Cardiac septum (tissue), 1 donor: ENCODE results near the gene NFATC2. TPM values are rescaled to one million over a fixed set of nuclear protein-coding genes. Genes with fewer than 3 reads are reported as not detected.

ENCODE experiments used
- DNase-seq: peaks from one replicate; pipeline ENCODE4 v3.0.0-alpha.2; 2020; ENCODE audit warnings: low spot score
- intact Hi-C: fragments of 100-400 bp; cut with DNase I; formaldehyde crosslinking; loops from one replicate; pipeline ENCODE4 v1.14.0; 2022
- total RNA-seq: library from RNA; stranded (reverse); fragmentation: NEBNext Ultra II Directional; extraction: Animal tissue kit (Norgen Biotek cat#: 25700); gene quantifications from one replicate; pipeline ENCODE4 v1.2.1, GENCODE V29; 2021
- donor health status: DM: no; HTN: no; CAD: no.

Gene NFATC2
- total RNA-seq, 1 donor from 2014 or later = 4.3 TPM

DNA sequence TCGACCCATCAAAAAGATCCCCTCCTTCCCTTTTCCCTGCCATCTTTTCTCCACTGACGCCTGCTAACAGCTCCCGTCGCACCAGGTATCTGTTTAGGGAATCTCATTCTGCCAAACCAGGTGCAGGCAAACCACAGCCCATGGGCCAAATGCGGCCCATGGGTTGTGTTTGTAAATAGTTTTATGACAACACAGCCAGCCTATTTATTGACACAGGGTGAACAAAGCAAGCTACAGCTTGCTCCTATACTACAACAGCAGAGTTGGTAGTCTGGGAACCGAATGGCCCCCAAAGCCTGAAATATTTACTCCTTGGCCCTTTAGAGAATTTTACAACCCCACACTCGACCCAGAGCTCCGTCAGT is 16.4 kb downstream of the NFATC2 start:
- DNase-seq = no peak
- intact Hi-C loops = no loop called here

DNA sequence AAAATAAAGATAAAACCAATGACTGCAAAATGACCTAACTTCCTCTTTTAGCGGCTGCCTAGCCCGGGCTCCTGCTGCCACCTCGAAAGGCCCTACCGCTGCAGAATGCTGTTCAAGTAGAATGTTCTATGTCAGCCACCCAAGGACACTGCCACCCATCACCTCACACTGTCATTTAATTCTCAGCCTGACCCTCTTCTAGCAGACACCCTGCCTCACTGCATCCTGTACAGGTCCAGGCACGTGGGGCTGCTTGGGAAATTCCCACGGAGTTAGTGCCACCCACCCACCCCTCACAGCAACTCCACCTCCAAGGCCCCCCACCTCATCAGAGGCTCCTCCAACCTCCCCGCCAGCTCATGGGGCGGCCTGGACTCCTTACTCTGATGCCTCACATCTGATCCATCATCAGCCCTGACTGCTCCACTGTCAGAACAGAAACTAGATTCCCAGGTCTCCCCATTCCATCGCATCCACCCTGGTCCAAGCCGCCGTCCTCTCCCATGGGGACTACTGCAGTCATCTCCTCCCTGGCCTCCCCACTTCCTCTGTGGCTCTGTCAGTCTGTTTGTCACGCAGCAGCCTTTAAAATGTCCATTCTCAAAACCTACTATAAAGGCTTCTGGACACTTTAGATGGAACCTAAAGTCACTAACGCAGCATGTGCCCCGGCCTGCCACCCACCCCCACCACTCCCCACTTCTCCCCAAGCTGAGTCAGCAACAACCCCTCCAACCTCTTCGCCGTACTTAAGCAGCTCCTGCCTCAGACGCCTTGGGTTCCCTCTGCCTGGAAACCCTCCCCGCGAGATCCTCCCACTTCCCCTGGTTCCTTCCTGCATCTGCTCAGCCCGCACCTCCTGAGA is 17.0 kb downstream of the NFATC2 start:
- intact Hi-C loops = no loop called here
- DNase-seq = no peak

DNA sequence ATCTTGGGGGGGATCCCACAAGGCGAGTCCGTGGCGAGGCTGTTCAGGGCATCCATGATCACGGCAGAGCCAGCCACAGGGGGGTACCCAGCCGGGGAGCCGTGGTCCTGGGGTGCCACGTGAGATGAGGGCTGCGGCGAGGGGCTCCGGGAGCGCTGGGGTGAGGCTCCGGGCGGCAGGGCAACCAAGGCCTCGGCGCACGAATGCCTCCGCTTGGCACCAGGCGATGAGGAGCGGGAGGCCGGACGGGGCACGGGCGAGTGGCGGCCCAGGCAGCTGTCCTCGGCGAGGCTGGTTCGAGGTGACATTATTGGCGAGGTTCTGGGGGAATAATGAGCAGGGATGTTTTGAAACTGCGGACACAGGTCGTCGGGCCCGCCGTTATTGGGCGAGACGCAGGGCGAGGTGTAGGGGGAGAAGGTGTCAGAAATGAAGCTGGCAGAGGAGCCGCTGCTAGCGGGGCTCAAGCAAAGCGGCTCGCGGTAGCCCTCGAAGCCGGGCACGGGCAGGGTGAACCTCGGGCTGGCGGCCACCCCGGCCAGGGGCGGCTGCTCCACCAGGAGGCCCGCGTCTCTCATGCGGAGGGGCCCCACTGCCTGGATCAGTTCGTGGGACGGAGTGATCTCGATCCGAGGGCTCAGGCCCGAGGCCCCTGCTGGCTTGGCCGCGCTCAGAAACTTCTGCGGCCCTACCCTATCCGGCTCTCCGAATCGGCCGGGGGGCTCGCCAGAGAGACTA is 19.1 kb downstream of the NFATC2 start:
- intact Hi-C loops = no loop called here
- no peak for DNase-seq

DNA sequence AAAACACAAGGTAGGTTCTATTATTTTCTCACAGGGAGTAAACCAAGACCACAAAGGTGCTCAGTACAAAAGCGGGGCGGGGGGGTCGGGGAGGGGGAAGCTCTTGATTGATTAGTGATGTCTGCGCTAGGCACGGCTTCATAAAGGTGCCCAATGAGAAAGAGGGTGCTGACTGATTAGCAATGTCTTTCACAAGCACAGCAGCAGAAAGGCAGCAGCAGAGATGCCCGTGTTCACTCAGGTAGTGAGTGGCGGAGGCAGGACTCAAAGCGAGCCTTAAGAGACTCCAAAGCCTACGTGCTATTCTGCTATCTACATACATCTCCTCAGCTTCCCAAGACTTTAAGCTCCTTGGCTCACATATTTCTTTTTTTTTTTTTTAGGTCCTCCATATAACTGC is 20.3 kb downstream of the NFATC2 start:
- DNase-seq = no peak
- intact Hi-C loops = no loop called here

DNA sequence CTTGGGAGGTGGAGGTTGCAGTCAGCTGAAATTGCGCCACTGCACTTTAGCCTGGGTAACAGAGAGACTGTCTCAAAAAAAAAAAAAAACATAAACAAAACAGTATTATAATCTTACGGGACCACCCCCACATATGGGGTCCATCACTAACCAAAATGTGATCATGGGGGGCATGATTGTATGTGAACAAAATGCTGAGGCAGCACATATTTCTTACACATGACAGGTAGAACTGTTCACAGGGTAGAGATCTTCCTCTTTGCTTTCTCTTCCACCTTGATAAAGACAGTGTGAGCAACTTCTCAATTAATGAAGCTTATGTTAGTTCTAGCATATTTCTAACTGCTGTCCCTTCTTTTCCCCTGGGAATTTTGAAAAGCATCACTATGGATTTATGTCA is 24.7 kb downstream of the NFATC2 start:
- intact Hi-C loops = no loop called here
- no peak for DNase-seq

DNA sequence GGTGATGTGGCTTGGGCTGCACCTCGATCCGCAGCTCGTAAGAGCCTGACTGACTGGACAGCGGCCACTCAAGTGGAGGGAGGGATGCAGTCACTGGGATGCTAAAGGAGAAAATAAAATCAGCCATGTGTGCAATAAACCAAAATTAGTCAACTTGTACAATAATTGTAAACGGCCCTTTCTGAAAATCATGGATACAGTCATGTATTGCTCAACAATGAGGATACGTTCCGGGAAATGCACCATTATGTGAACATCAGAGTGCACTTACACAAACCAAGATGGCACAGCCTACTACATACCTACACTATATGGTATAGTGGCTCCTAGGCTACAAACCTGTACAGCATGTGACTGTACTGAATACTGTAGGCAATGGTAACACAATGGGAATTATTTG is 25.7 kb downstream of the NFATC2 start:
- no peak for DNase-seq
- intact Hi-C loops = no loop called here

DNA sequence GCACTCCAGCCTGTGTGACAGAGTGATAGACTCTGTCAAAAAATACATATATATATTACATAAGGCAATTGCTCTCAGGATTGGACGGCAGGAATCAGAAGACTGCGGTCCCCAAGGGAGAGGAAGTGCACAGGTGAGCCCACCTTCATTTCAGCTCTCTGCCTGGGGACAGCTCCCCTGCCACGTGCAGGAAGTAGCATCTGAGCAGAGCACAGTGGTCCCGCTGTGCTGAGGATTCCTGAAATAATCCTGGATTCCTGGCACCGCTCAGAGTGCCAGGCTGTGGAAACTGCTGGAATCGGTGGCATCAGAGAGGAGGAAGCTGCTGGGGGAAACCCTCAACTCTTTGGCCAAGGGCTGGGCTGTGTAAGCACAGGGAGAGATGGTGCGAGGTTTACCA is 27.7 kb downstream of the NFATC2 start:
- peak; percentile 19 for DNase-seq
- intact Hi-C loops = no loop called here

DNA sequence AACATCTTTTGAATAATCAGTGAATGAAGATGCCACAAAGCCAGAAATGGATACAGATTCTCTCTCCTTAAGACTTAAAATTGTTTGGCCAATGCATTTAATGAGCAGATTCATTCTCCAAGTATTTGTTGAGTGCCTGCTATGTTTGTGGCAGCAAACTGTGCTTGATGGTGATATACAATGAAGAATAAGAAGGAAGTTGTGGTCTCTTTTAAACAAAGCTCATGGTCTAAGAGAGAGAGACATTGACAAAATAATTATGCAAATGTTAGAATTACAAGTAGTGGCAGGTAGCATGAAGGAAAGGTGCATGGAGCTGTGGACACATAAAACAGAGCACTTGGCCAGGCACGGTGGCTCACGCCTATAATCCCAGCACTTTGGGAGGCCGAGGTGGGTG is 28.3 kb downstream of the NFATC2 start:
- intact Hi-C loops = no loop called here
- no peak for DNase-seq

DNA sequence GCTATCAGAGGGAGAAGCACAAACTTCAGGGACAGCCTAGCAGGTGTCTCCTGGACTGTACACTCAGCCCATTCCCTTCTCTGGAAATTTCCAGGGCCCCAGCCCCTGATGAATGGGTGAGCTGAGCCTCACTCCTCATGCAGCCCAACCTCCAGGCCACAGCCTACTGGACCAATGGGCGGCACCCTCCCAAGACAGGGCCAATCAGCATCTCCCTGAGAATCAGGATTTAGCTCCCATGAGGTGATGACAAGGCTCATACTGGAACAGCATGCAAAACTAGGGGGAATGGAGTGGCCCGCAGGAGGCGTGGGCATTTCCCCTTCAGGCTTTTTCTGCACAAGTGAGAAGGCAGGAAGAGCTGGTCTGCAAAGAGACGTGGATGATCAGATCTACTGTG is 29.0 kb downstream of the NFATC2 start:
- intact Hi-C loops = no loop called here
- peak; percentile 53 for DNase-seq

DNA sequence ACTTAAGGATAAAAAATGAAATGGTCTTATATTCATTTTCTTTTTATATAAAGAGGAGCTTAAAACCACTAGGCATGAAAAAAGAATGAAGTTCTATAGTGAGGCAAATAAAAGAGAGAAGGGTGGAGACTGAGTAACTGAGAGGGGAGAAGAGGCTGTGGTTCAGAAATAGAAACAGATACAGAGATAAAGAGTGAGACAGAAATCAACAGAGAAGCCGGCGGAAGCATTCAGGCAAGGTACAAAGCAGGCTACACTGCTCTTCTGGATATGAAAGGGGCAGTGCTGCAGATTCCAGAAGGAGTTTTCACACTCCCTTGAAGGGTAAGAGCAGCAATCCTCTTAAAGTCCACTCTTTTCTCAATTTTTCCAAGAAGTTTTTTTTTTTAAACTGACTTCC is 29.9 kb downstream of the NFATC2 start:
- intact Hi-C loops = no loop called here
- no peak for DNase-seq

DNA sequence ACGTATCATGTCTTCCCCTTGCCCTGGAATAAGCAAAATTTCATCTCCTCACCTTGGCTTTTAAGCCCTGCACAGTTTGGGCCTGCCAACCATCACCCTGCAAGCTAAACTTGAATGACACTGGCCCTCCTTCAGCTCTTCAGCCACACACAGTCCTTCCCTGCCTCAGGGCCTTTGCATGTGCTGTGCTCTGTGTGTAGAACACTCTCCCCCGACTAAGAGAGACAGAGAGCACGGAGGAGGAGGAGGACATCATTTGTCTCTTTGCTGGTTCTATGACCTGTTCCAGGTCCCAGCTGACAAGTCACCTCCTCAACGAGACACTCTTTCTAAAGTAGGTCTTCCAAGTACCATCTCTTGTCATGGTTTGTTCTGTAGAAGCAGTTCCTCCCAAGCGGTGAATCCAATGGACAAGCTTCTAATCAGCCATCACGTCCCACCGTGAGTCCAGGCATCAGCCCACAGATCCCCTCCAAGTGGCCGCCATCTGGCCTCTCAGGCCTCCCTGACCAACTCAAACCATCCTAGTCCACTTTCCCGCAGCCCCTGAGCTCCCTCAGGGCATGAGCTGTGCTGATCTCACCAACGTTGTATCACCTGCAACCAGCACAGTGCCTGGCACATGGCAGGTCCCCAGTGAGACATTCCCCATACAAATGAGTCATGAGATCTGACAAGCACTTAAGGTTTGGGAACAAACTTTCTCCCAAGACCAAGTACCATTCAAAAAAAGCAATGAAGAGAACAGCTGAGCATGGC is 30.5 kb downstream of the NFATC2 start:
- DNase-seq = peak; percentile 47
- intact Hi-C loops = no loop called here

DNA sequence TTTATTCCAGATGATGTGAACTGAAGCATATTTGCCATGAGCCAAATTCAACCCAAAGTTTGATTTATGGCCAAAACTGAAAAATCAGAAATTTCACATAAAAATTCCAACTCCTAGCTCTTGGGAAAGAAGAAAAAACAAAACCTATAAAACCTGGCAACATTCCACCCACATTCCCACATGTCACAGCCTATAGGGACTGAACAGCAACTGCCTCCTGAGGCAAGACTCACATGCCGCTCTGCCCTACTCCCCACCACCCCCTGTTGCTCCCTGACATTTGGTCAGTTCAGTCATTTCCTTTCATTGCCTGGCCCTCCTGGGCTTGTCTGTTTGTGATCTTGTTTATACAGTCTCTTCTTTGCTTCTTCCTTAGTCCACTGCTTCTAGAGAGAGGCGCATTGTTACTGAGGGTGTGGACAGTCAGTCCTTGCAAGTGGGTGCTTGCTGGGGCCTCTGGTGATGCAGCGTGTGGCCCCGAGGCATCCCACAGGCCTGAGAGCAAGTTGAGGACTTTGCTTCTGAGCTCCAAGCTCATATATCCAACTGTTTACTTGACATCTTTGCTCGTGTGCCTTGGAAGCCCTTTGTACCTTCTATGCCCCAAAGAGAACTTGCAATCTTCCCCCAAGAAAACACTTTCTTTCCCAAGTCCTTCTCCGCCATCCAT is 31.4 kb downstream of the NFATC2 start:
- no peak for DNase-seq
- intact Hi-C loops = no loop called here

DNA sequence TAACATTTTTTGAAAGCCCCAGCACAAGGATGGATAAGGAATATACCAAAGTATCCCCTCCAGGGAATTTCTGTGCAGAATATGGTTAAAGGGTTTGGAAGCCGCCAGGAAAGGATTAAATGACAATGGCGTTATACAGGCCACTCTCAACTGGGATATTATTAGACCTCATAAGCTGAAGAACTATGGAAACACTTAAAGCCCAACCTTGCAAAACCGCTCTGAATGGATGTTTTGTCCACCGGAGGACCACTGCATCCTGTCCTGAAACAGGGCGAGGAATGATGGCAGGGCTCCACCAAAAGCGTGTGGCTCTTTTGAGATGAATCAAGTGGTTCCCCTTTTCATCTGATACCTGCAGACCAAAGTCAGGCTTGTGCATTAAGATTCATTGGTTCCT is 32.4 kb downstream of the NFATC2 start:
- intact Hi-C loops = no loop called here
- no peak for DNase-seq

DNA sequence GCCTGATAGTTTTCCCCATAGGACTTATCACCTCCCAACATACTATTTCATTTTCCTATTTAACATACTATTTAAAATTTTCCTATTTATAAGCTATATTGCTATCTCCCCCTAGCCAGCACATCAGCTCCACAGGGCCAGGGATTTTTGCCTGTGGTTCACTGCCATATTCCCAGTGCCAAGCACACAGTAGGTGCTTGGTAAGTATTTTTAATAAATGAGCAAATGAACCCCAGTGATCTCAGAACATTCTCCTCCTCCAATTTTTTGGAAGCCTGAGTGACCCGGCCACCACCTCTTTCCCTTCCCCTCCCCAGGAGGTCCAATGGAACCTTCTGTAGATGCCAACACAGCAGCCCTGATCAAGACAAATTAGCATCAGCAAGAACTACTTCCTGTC is 33.3 kb downstream of the NFATC2 start:
- intact Hi-C loops = no loop called here

DNA sequence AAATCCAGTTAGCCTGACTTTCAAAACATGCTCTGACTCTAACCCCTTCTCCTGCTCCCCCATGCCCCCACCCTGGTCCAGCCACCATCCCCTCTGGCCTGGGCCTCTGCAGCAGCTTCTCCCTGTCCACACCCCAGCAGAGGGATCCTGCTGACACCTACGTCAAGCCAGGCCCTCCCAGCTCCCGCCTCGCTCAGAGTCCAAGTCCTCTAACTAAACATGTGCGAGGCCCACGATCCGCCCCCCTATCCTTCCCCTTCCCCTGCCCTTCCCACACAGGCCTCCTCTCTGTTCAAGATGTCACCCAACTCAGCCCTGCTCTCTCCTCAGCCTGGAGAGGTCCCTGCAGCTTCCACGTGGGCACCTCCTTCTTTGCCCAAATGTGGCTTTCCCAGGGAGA is 33.7 kb downstream of the NFATC2 start:
- intact Hi-C loops = no loop called here
- no peak for DNase-seq

More for the DNA sequence above, 33.3 kb downstream of the NFATC2 start:
- DNase-seq = no peak

DNA sequence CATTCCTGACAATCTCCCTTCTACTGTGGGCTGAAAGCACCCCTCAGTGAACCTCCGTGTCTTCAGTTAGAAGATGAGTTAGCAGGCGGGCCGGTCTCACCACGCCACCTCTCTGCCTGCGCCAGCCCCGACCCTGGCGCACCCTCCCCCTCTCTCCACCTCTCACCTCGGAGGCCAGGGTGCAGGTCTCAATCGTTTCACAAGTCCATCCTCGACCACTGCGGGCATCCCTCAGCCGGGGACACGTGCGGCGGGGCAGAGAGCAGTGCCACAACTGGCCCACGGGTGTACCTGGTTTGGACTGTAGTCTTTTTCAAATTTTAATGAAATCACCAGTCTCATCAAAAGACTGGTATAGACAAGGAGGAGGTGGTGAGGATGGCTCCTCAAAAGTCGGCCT is 34.4 kb downstream of the NFATC2 start:
- intact Hi-C loops = no loop called here
- no peak for DNase-seq

DNA sequence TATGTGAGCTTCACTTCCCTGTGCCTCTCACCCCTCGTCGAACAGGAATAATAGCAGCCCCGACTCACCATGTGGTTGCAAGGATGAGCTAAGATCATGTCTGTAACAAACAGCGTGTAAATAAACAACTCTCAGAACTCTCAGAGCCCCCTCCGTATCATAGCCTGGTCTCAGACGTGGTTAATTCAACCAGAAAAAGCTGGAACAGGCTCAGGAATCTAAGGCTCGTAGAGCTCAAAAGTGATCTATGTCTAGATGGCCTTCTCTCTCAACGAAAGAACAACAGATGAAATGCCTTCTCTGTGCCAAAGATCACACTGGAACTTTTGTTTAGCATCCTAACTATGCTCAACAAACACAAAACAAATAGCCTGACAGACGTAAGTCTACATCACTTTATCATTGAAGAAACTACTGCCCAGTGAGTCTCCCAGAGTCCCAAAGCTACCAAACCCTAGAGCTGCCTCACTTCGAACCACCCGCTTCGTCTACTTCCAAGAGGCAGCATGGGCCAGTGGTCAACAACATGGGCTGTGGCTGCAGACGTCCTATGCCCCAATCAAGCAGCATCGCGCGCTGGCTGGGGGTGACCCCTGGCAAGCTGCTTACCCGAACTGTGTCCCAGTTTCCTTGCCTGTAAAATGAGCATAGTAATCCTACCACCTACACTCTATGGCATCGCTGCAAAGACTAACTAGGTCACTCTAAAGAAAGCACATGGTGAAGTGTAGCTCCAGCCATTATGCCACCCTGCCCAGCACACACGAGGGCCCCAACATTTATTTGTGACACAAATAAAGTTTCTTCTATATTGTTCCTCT is 35.1 kb downstream of the NFATC2 start:
- DNase-seq = no peak
- intact Hi-C loops = no loop called here

DNA sequence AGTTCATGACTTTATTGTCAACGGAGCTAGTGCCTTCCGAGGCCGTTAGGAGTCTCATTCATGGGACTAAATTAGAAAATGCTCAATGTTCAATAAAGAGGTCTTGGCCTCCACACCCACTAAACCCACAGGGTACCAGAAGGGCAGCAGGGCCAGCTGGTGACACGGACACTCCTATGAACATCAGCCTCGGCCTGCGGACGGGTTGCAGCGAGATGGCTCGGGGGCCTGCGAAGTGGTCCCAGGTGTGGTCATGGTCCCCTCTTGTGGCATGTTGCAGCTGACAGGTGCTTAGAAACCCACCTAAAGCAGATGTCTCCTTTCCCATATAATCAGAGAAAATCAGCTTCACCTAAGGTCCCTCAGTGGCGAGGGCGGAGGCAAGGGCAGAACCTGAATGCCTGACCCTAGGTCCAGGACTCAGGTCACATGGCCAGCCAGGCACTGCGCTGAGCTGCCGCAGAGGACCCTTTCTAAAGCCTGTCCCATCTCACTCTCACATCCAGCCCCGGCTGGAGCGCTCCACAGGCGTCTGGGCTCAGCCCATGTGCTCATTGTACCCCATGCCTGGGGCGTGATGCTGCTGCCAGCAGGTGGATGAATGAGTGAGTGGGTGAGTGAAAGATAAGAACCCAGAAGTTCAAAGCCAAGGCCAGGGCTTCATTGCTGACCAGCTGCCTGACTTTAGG is 35.8 kb downstream of the NFATC2 start:
- intact Hi-C loops = no loop called here
- no peak for DNase-seq

DNA sequence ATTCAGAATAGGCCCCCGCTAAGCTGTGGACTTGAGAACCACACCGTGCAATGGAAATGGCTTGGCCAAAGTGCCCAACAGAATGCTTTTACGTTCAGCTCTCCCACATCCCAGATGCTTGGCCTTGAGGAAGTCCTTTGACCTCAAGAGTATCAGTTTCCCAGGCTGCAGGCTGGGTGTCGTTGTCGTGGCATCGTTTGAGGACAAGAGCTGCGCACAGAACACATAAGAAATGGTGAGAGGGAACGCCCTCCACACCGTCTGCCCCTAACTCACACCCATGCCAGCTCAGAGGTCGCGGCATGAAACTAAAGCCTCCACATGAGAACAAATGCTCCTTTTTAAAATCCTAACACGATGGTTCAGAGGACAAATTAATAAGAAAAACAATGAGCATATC is 37.0 kb downstream of the NFATC2 start:
- no peak for DNase-seq
- intact Hi-C loops = no loop called here
